GM18520 (cell line): ENCODE results near the gene THOP1.

Experiments
- ATAC-seq: cut with Tn5 transposase; IDR thresholded peaks from one replicate; pipeline ENCODE4 v1.9.1; 2021; ENCODE audit not compliant: unreplicated experiment

THOP1 gene

GRCh38 chr19:2761876-2762782 is 23.2 kb upstream of the THOP1 start:
- no peak for ATAC-seq

DNA sequence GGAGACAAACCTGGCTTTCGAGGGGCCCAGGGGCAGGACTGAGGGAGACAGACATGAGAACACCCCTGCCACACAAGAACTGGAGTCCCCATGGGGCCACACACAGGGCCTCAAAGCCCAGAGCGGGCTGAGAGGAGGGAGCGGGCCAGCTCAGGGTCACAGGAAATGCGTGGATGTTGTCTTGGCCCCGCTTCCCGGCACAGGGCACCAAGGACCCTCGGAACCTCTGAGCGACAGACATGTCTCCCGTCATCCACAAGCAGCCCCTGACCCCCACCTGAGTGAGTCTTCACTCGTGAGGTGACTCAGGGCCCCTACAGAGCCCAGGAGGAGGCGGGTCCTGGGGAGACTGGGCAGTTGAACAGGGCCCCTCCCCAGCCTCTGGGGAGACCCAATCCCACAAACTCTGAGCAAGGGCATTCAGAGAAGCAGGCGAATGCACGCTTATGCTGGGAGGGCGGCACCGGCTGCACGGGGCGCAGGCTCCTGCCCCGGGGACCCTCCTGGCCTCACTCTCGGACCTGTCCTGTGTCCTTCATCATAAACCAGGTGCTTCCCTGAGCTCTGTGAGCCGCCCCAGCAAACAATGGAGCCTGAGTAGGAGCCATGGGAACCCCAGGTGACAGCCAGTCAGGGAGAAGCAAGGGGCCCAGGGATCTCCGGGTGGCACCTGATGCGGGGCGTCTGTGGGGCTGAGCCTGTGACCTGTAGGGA is 22.4 kb upstream of the THOP1 start:
- ATAC-seq, result no peak

GRCh38 chr19:2763687-2764086 is 21.6 kb upstream of the THOP1 start:
- no peak for ATAC-seq

- ATAC-seq, result no peak
These were observed 20.4 kb upstream of the THOP1 start for GRCh38 chr19:2764945-2765344.

DNA sequence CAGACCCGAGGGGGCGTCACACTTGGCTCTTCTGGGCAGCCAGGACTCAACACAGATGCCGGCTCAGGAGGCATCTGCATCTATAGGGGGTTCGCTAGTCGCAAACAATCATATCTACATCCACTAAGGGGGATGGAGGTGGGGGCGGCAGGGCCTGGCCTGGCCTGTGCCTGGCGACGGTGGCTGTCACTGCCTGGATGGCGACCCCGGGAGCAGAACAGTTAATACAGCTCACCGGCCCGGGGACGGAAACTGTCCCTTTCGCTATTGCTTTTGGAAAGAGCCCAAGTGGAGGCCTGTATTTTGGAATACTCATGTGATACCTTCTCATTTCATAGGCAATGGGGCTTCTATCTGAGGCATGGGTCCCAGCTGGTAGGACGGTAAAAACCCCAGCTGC is 19.9 kb upstream of the THOP1 start:
- no peak for ATAC-seq

GRCh38 chr19:2766594-2767372 is 18.5 kb upstream of the THOP1 start:
- ATAC-seq, result no peak

- ATAC-seq, result no peak
These were observed 17.6 kb upstream of the THOP1 start for GRCh38 chr19:2767688-2768087.

DNA sequence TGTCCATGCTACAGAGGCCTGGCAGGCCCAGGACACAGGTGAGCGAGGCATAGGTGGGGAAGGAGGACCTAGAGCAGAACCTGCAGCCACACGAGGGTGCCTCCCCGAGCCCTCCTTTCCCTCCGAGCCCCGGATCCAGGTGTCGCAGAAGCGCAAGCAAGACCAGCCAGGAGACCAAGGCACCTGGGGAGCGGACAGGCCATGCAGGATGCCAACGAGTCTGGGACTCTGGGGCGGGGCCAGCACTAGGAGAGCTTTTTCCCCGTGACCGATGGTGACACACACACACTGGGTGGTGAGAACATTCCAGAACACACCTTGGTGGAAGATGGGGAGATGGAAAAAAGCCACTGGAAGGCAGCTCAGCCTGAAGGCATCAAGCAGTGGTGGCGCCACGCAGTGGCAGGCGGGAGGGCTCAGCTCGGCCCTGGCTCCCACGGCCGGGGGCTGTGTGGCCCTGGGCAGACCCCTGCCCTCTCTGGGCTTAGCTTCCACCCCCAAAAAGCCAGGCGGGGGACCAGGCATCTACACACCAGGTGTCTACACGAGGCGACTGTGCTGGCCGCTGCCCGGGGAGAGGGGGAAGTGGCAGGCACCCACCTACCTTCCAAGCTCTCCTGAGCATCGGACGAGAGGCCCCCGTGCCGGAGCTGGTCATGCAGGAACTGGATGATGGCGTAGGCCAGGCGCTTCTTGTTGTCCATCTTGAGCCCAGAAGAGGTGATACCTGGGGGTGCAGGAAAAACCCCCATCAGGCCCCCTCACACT is 16.8 kb upstream of the THOP1 start:
- no peak for ATAC-seq

- no peak for ATAC-seq
These were observed 16.1 kb upstream of the THOP1 start for GRCh38 chr19:2769218-2769617.

DNA sequence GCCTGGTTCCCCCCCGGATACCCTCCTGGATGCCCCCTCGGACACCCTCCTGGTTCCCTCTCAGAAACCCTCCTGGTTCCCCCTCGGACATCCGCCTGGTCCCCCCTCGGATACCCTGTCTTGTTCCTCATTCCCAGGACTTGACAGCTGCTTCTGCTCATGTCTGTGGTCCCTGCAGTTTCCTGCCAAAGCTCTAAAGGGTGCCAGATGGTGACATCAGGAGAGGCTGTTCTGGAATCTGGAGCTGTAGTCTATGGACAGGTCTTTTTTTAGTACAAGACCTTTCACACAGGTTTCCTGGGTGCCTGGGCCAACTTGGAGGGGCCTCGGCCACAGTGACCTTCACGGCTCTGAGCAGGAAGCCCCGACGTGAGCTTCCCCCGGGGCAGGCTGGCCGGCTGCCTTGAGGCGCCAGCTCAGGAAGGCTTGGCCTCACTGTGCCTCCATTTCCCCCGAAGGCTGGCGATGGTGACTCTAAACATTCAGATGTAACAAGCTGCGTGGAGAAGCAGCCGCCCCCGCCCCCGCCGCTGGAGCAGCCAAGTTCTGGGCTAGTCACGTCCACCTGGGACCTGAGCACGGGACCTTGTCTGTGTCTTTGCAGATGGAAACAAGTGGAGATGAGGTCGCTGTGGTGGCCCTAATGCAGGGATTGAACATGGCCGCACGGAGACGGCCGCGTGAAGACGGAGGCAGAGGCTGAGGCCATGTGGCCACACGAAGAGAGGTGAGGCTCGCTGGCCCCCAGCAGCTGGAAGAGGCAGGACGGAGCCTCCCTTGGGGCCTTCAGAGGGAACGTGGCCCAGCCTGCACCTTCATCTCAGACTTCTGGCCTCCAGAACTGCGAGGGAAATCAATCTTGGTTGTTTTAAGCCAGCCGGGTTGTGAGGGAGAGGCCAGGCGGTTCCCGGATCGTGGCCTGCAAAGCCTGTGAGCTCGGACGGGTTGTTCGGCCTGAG is 15.0 kb upstream of the THOP1 start:
- no peak for ATAC-seq

GRCh38 chr19:2771786-2772674 is 13.3 kb upstream of the THOP1 start:
- no peak for ATAC-seq

DNA sequence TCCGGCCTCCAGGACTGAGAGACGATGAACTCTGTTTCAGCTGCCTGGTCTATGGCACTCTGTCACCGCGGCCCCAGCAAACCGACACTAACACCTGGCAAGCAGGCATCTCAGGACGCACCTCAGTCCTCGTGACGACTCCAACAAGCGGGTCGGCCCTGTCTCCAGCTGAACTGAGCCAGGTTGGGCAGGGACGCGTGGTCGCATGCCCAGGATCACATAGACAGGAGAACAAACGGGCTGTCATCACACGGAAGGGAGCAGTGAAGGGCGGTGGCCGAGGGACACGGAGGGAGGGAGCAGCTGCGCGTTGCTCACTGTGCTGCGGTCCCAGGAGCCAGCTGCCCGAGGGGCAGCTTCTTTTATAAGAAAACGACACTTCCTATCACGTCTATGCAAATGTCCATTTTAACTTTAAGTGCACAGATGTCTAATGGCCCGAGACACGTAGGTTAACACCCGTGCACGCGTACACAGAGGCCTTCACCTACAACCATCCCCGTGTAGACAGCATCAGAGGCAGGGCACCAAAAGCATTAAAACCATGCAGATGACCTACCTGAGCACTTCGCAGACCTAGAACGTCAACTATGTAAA is 11.1 kb upstream of the THOP1 start:
- ATAC-seq, result no peak

DNA sequence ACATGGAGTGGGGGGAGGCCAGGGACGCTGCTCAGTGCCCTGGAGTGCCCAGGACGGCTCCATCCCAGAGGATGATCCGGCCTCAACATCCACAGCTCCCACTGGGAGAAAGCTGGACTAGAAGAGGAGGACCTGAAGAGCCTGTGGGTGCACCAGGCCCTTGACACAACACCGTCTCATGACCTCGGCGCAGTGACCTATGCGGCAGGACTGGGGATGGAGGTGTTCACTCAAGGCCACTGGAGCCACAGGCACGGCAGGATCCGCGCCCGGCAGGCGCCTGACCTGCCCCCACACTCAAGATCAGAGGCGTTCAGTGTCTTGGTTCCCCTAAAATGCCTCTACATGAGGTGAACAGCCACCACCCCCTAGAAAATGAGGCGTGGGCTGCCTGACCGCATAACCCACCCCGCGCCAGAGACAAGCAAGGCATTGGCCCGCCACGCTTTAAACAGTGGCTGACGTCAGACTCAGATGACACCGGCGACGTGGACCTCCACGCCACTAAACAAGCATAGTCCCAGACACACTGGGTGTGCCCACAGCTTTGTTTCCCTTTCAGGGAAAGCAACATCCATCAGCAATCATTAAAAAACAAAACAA is 10.2 kb upstream of the THOP1 start:
- no peak for ATAC-seq

GRCh38 chr19:2775556-2776430 is 9.5 kb upstream of the THOP1 start:
- no peak for ATAC-seq

- no peak for ATAC-seq
These were observed 7.2 kb upstream of the THOP1 start for GRCh38 chr19:2777952-2778683.

DNA sequence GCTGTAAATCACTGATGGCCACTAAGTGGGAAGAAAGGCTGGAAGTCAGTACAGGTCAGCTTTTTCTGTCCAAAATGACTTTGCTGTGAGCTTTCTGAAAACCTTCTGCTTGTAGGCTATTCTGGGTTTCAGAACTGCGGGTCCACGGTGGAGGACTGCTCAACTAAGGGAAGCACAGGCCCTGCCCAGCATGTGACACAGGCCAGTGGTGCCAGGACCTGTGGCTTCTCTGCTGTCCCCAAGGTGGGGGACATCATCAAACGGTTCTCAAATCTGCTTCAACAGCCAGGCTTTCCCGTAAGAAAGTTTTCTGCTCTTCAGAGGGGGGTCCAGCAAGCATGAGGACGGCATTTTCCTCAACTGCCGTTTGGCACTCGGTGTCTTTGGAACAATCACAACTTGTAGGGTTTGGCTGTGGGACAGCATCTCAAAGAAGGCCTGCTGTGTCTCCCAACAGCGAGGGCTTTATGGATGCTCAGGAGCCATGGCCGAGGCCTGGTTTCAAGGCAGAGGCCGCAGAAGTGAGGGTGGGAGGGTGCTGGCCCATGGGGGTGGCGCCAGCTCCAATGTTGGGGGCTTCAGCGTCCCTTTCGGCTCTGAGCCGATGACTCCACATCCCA is 6.1 kb upstream of the THOP1 start:
- ATAC-seq, result no peak
